ENCODE data around the gene CTNNBL1.

GRCh38 chr20:37704955-37705354, 11.1 kb downstream of the CTNNBL1 start:
- no peak for TF ChIP-seq CTCF (IDR thresholded peaks at IDR 0.05)
- no peak for TF ChIP-seq POLR2A (IDR thresholded peaks at IDR 0.05)

All from heart left ventricle (tissue), 13 donors.